ENCODE data around the gene CRYAB. TPM values are rescaled to one million over a fixed set of nuclear protein-coding genes. Genes with fewer than 3 reads are reported as not detected.

The CRYAB gene
- total RNA-seq, 1 donor from 2014 or later: not detected

DNA sequence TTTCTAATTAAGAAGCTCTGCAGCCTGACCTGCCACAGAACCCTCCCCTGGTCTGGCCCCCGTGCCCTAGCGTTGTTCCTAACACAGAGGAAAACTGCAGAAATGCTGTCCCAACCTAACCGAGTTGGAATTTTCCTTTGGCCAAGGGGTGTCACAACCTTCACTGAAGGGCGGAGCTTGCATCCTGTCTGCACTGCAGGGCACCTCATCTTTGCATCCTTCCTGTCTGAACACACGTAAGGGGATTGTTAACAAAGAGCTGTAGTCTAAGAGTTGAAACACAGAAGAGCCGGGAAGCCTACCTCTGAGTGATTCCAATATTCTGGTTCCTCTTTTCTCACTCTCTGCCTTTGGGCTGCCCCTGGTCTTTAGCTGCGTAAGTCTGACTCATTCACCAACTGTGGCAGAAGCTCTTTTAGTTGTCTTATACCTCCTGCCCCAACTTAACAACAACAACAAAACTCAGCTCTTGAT lies 27.2 kb upstream of the CRYAB start:
- H3K27ac Mint-ChIP-seq (ENCODE audit: unreplicated experiment): no peak overlapping the region
- H3K27me3 Mint-ChIP-seq (ENCODE audit: unreplicated experiment): peaks cover 1% of the 10 kb centered on the region
- H3K9me3 Mint-ChIP-seq (ENCODE audit: unreplicated experiment): no peaks in the 10 kb centered on the region
- DNase-seq (ENCODE audit: low spot score): no peak
- H3K36me3 Mint-ChIP-seq (ENCODE audit: low read depth, unreplicated experiment): no peaks in the 10 kb centered on the region
- peaks cover 24% of the 10 kb centered on the region for H3K4me1 Mint-ChIP-seq (ENCODE audit: unreplicated experiment)
- H3K4me3 Mint-ChIP-seq (ENCODE audit: unreplicated experiment): peak overlapping the region; percentile 52
- TF ChIP-seq, protein P1, sequence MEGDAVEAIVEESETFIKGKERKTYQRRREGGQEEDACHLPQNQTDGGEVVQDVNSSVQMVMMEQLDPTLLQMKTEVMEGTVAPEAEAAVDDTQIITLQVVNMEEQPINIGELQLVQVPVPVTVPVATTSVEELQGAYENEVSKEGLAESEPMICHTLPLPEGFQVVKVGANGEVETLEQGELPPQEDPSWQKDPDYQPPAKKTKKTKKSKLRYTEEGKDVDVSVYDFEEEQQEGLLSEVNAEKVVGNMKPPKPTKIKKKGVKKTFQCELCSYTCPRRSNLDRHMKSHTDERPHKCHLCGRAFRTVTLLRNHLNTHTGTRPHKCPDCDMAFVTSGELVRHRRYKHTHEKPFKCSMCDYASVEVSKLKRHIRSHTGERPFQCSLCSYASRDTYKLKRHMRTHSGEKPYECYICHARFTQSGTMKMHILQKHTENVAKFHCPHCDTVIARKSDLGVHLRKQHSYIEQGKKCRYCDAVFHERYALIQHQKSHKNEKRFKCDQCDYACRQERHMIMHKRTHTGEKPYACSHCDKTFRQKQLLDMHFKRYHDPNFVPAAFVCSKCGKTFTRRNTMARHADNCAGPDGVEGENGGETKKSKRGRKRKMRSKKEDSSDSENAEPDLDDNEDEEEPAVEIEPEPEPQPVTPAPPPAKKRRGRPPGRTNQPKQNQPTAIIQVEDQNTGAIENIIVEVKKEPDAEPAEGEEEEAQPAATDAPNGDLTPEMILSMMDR (IDR thresholded peaks at IDR 0.05; ENCODE audit: unreplicated experiment): no peak

DNA sequence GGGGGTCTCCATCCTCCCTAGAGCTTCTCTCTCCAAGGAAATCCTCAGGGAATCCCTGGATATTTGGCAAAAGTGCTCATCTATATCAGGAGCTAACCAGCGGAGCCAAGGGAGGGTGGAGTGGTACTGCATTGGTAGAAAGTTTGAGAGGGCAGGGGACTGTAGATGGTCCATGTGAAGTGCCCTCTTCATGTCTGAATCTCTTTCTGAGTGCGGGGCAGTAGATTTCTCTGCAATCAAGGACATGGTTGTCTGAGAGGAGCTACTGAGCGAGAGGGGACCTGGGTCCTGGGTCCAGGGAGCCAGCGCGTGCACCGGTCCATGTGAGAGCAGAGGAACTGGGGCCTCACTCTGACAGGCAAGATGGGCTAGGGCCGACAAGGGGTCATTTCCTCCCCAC lies 26.3 kb upstream of the CRYAB start:
- peaks cover 1% of the 10 kb centered on the region for H3K27me3 Mint-ChIP-seq (ENCODE audit: unreplicated experiment)
- H3K27ac Mint-ChIP-seq (ENCODE audit: unreplicated experiment): peak overlapping the region; percentile 25
- DNase-seq (ENCODE audit: low spot score): no peak
- H3K36me3 Mint-ChIP-seq (ENCODE audit: low read depth, unreplicated experiment): no peaks in the 10 kb centered on the region
- H3K9me3 Mint-ChIP-seq (ENCODE audit: unreplicated experiment): no peaks in the 10 kb centered on the region
- H3K4me3 Mint-ChIP-seq (ENCODE audit: unreplicated experiment): peak overlapping the region; percentile 52
- TF ChIP-seq, protein P1 (IDR thresholded peaks at IDR 0.05; ENCODE audit: unreplicated experiment): no peak
- H3K4me1 Mint-ChIP-seq (ENCODE audit: unreplicated experiment): peaks cover 24% of the 10 kb centered on the region

DNA sequence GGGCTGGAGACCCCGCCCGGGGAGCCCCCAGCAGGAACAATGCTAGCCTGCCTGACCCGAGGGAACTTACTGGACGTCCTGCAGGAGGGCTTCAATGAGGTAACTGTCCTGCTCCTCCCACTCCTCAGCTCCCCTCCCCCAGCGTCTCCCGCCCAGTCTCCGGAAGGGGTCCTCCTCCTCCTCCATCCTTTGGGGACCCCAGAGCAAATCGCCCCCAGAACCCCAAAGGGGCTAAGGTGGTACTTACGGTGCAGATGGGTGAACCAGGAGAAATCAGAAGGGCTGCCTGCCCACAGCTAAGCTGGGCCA lies 25.8 kb upstream of the CRYAB start:
- Mint-ChIP-seq H3K27me3 (ENCODE audit: unreplicated experiment) (peaks cover 1% of the 10 kb centered on the region), H3K4me1 (ENCODE audit: unreplicated experiment) (peaks cover 24% of the 10 kb centered on the region), H3K36me3 (ENCODE audit: low read depth, unreplicated experiment) (no peaks in the 10 kb centered on the region), H3K9me3 (ENCODE audit: unreplicated experiment) (no peaks in the 10 kb centered on the region), H3K27ac (ENCODE audit: unreplicated experiment) (no peak overlapping the region), H3K4me3 (ENCODE audit: unreplicated experiment) (peak overlapping the region; percentile 52)
- TF ChIP-seq, protein P1 (IDR thresholded peaks at IDR 0.05; ENCODE audit: unreplicated experiment): no peak
- DNase-seq (ENCODE audit: low spot score): no peak

DNA sequence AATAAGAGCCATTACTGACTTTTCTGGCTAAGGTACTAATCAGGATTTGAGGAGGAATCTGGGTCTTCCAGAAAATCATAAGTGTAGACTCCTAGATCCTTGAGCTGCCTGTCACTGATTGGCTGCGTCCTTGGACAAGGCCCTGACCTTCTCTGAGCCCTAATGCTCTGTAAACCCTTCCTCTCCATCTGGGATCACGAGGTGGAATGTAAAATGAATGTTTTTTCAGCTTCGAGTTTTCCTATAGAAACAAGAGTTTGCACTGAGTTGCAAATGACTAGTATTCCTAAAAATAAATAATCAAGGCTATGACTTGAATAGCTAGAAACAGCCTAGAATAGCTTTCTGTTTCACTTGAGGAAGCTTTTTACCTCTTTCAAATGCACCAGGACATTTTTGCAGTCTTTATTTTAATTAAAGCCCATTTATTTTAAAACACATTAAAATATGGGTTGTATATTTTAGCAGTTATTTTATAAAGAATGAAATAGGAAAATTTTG lies 24.5 kb upstream of the CRYAB start:
- Mint-ChIP-seq H3K4me3 (ENCODE audit: unreplicated experiment) (peak overlapping the region; percentile 91), H3K27me3 (ENCODE audit: unreplicated experiment) (peaks cover 1% of the 10 kb centered on the region), H3K4me1 (ENCODE audit: unreplicated experiment) (peaks cover 24% of the 10 kb centered on the region), H3K36me3 (ENCODE audit: low read depth, unreplicated experiment) (no peaks in the 10 kb centered on the region), H3K9me3 (ENCODE audit: unreplicated experiment) (no peaks in the 10 kb centered on the region), H3K27ac (ENCODE audit: unreplicated experiment) (no peak overlapping the region)
- TF ChIP-seq, protein P1 (IDR thresholded peaks at IDR 0.05; ENCODE audit: unreplicated experiment): no peak
- no peak for DNase-seq (ENCODE audit: low spot score)

DNA sequence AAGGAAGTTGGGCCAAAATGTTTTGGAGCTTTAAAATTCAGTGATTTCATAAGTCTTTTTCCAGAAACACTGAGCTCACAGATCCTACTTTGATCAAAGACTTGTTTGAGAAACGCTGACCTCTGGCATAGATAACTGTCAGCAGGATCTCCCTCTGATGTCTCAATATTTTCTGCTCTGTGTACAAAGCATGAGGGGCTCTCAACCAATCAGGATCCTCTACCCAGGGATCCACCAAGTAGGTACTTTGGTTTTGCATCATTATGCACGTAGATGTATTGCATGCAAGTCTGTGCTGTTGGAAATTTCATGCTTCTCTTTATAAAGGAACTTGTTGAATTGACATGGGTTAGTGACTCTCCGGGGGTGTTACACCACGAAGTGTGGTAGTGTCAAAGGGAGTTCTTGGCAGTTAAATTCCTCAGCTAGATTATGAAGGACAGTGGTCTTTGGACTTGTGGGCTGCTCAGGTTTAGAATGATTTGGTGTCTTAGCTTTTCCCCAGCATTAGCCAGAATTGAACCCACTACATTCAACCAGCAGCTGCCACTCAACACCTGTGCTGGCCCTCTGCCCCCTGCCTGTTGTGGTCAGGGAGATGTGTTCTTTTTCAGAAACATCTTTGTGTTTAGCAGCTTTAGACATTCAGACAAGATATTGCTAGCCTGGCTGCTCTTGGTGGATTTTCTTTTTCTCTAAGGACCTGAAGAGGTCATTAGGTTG lies 23.9 kb upstream of the CRYAB start:
- H3K27me3 Mint-ChIP-seq (ENCODE audit: unreplicated experiment): peaks cover 1% of the 10 kb centered on the region
- H3K9me3 Mint-ChIP-seq (ENCODE audit: unreplicated experiment): no peaks in the 10 kb centered on the region
- H3K4me3 Mint-ChIP-seq (ENCODE audit: unreplicated experiment): no peak overlapping the region

More for the DNA sequence above, 23.9 kb upstream of the CRYAB start:
- TF ChIP-seq, protein P1 (IDR thresholded peaks at IDR 0.05; ENCODE audit: unreplicated experiment): no peak
- Mint-ChIP-seq H3K4me1 (ENCODE audit: unreplicated experiment) (peaks cover 22% of the 10 kb centered on the region), H3K36me3 (ENCODE audit: low read depth, unreplicated experiment) (no peaks in the 10 kb centered on the region), H3K27ac (ENCODE audit: unreplicated experiment) (no peak overlapping the region)
- no peak for DNase-seq (ENCODE audit: low spot score)

Measured in endothelial cell (in vitro differentiated cells).